ENCODE measurements around the gene NCAM1. TPM values are rescaled to one million over a fixed set of nuclear protein-coding genes. Genes with fewer than 3 reads are reported as not detected.

The NCAM1 gene
- total RNA-seq, 4 donors from 2014 or later = 94.8 to 195 (median 150) TPM

DNA sequence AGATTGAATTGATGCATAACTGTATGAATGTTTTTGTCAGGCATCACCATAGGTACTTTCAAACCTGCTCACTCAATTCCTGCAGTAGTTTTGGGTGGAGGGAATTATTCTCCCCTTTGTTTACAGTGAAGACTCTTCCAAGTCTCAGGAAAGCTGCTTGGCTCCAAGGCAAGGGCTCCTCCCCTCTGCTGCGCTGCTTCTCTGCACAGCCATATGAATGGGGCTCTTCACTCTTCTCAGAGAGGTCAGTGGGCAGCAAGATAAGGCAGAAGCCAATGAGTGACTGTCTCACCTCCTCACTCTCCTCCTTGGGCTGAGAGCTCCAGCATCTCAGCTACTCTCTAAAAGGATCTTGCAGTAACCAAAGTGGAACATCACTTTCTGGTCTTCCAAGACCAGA lies 187.4 kb downstream of the NCAM1 start:
- 88 to 100% methylated on average over 1 of the region's 1 CpG for whole genome bisulfite sequencing, 2 donors
- no peak overlapping the region for H3K27ac ChIP-seq
- no peaks in the 10 kb centered on the region for H3K36me3 ChIP-seq
- intact Hi-C loops (cut with DNase I) = no loop called here
- no peak for DNase-seq
- H3K4me1 ChIP-seq = no peaks in the 10 kb centered on the region
- TF ChIP-seq, protein P1, sequence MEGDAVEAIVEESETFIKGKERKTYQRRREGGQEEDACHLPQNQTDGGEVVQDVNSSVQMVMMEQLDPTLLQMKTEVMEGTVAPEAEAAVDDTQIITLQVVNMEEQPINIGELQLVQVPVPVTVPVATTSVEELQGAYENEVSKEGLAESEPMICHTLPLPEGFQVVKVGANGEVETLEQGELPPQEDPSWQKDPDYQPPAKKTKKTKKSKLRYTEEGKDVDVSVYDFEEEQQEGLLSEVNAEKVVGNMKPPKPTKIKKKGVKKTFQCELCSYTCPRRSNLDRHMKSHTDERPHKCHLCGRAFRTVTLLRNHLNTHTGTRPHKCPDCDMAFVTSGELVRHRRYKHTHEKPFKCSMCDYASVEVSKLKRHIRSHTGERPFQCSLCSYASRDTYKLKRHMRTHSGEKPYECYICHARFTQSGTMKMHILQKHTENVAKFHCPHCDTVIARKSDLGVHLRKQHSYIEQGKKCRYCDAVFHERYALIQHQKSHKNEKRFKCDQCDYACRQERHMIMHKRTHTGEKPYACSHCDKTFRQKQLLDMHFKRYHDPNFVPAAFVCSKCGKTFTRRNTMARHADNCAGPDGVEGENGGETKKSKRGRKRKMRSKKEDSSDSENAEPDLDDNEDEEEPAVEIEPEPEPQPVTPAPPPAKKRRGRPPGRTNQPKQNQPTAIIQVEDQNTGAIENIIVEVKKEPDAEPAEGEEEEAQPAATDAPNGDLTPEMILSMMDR (IDR thresholded peaks at IDR 0.05) = no peak
- no peak for TF ChIP-seq POLR2A (IDR thresholded peaks at IDR 0.05)
- H3K4me3 ChIP-seq (replicated peaks in 1 of 3) = no peak overlapping the region
- no peaks in the 10 kb centered on the region for H3K9me3 ChIP-seq
- H3K27me3 ChIP-seq = no peaks in the 10 kb centered on the region

DNA sequence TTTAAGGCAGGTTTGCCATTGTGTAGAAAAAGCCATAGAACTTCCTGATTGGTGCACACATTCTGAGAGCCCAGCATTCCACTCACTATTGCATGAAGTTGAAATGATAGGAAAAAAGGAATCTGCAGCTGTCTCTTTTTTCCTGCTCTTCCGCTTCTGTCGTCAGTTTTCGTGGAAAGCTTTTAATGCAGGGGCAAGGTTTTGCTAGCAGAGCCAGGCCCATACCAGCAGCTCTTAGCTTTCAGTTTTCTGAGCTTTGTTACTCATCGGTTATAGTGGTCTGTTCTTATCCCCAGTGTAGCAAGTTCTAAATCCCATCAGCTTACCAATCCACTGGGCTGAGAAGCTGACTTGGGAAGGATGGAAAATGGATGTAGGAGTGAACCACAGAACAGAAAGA lies 190.3 kb downstream of the NCAM1 start:
- H3K27ac ChIP-seq = no peak overlapping the region
- 92 to 95% methylated on average over 4 of the region's 4 CpGs for WGBS, 2 donors
- no peak overlapping the region for H3K4me3 ChIP-seq (replicated peaks in 1 of 3)
- H3K27me3 ChIP-seq = no peaks in the 10 kb centered on the region
- intact Hi-C loops (cut with DNase I) = no loop called here
- DNase-seq = no peak
- no peaks in the 10 kb centered on the region for H3K4me1 ChIP-seq
- no peaks in the 10 kb centered on the region for H3K36me3 ChIP-seq
- H3K9me3 ChIP-seq = no peaks in the 10 kb centered on the region
- TF ChIP-seq POLR2A (IDR thresholded peaks at IDR 0.05) = no peak
- TF ChIP-seq, protein P1 (IDR thresholded peaks at IDR 0.05) = no peak

DNA sequence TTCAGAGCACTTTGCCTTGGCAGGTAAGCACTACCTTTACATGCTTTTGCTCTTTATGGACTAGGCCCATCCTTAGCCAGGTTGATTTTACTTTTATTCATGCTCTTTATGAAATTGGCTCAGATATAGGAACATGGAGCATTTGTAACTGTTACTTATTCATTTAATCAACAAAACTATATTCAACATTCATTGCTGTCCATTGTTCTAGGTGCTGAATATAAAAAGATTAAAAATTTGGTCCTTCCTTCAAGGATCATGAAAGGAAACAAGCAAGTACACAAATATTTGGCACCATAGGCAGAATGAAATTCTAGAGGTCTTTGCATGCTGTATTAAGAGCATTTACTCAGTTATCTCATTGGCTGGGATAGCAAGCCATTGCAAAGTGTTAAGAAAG lies 191.3 kb downstream of the NCAM1 start:
- intact Hi-C loops (cut with DNase I) = no loop called here
- no peaks in the 10 kb centered on the region for H3K9me3 ChIP-seq
- TF ChIP-seq, protein P1 (IDR thresholded peaks at IDR 0.05) = no peak
- TF ChIP-seq POLR2A (IDR thresholded peaks at IDR 0.05) = no peak
- H3K4me3 ChIP-seq (replicated peaks in 1 of 3) = no peak overlapping the region
- H3K4me1 ChIP-seq = no peaks in the 10 kb centered on the region
- H3K27me3 ChIP-seq = no peaks in the 10 kb centered on the region
- no peak overlapping the region for H3K27ac ChIP-seq
- DNase-seq = no peak
- no peaks in the 10 kb centered on the region for H3K36me3 ChIP-seq

DNA sequence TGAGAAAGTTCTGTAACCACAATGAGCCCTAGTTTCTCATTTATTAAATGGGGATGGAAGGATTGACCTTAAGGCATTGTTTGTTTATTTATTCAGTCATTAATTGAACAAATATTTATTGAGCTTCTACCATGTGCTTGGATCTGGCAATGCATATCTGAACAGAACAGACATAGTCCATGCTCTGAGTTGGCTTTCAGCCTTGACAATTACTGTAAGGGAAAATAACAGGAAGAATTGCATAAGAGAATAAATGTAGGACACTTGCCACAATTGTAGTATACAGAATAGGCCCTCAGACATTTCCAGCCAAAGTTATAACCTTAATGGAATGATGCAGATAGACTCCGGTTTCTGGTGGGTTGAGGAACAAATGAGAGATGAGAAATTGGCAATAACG lies 192.6 kb downstream of the NCAM1 start:
- 68 to 85% methylated on average over 2 of the region's 2 CpGs for whole genome bisulfite sequencing, 2 donors
- H3K36me3 ChIP-seq = no peaks in the 10 kb centered on the region
- no peak overlapping the region for H3K4me3 ChIP-seq (replicated peaks in 1 of 3)
- no peak for DNase-seq
- no peak overlapping the region for H3K27ac ChIP-seq
- H3K9me3 ChIP-seq = no peaks in the 10 kb centered on the region
- no peaks in the 10 kb centered on the region for H3K4me1 ChIP-seq
- TF ChIP-seq POLR2A (IDR thresholded peaks at IDR 0.05) = no peak
- TF ChIP-seq, protein P1 (IDR thresholded peaks at IDR 0.05) = no peak
- no peaks in the 10 kb centered on the region for H3K27me3 ChIP-seq
- intact Hi-C loops (cut with DNase I) = no loop called here

DNA sequence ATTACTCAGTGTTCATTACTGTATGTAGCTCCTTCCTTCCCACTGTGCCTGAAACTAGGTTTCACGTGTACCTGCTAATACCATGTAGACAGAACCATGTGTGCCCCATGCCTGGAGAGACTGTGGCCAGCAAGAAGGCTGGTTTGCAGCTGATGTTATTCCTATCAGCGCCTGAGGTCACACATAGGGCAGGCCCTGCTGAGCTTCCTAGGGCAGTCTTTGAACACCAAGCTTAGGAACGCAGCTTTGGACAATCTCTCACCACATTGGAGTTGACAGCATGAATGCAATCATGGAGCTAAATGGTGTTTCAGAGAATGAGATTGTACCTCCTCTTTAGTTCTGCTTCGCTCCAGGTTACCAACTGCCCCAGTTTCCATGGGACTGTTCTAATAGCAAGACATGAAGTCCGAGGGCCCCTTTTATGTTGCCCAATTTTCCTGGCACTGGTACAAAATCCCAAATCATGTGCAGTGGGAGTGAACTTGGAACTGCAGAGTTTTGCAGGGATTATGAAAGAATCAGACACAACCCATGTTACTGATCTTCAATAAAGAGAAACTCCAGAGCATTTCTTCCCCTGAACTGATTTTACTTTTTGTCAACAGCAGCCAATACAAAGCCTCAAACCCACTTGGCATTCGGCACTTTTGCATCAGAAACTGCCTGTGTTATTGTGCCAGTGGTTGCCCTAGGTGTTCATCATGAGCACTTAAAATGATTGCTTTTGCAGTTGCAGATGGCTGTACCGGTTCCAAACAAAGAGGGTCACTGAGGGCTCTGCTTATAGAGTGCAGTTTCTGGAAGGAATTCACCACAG lies 199.0 kb downstream of the NCAM1 start:
- peaks cover 19 to 29% of the 10 kb centered on the region in 2 donors for H3K4me1 ChIP-seq
- no peaks in the 10 kb centered on the region for H3K9me3 ChIP-seq
- TF ChIP-seq, protein P1 (IDR thresholded peaks at IDR 0.05) = no peak
- TF ChIP-seq POLR2A (IDR thresholded peaks at IDR 0.05) = no peak
- H3K27me3 ChIP-seq = no peaks in the 10 kb centered on the region
- DNase-seq = no peak
- H3K4me3 ChIP-seq (replicated peaks in 1 of 3) = no peak overlapping the region
- H3K27ac ChIP-seq = no peak overlapping the region
- 76% methylated on average over 7 of the region's 7 CpGs for WGBS, 2 donors
- no peaks in the 10 kb centered on the region for H3K36me3 ChIP-seq
- intact Hi-C loops (cut with DNase I) = no loop called here

All from thyroid gland (tissue), 4 donors.